Esophagus (tissue), 2 donors: ENCODE measurements around the gene DLGAP1. TPM values are rescaled to one million over a fixed set of nuclear protein-coding genes. Genes with fewer than 3 reads are reported as not detected.

Experiments
- H3K27ac ChIP-seq, 2 donors: one replicate each; pipeline ENCODE4 v1.5.1; 2013; ENCODE audit warnings: low read depth in 2 of 2, mild to moderate bottlenecking in 2 of 2, inconsistent platforms in 1 of 2, low read length in 1 of 2, moderate library complexity in 1 of 2
- H3K27me3 ChIP-seq, 2 donors: one replicate each; pipeline ENCODE4 v1.6.1; 2013; ENCODE audit warnings: low read length in 2 of 2, control low read depth in 1 of 2, mild to moderate bottlenecking in 1 of 2; ENCODE audit not compliant: insufficient read depth in 2 of 2, control insufficient read depth in 1 of 2
- H3K36me3 ChIP-seq, 2 donors: one replicate each; pipeline ENCODE4 v1.6.1; 2013; ENCODE audit warnings: low read length in 1 of 2; ENCODE audit not compliant: control insufficient read depth in 2 of 2, insufficient read depth in 2 of 2
- H3K4me1 ChIP-seq, 2 donors: one replicate each; pipeline ENCODE4 v1.6.1; 2013; ENCODE audit warnings: low read length in 1 of 2; ENCODE audit not compliant: control insufficient read depth in 2 of 2, insufficient read depth in 2 of 2
- H3K4me3 ChIP-seq, 2 donors: one replicate each; pipeline ENCODE4 v1.5.1; 2013; ENCODE audit warnings: low read length in 2 of 2, mild to moderate bottlenecking in 2 of 2, low read depth in 1 of 2, moderate library complexity in 1 of 2
- H3K9me3 ChIP-seq, 2 donors: one replicate each; pipeline ENCODE4 v1.6.1; 2013; ENCODE audit warnings: mild to moderate bottlenecking in 2 of 2, low read depth in 1 of 2, low read length in 1 of 2, moderate library complexity in 1 of 2; ENCODE audit not compliant: control insufficient read depth in 2 of 2, insufficient read depth in 1 of 2
- WGBS, 2 donors: extraction: QIAGEN DNeasy Blood & Tissue Kit; methylation state at CpG; one replicate each; pipeline ENCODE4 v1.1.7; 2013; 5-methylcytosine and 5-hydroxymethylcytosine counted together
- polyA plus RNA-seq, 2 donors: library from polyadenylated mRNA; stranded (reverse); fragments of 200-250 nt; gene quantifications; one replicate each; pipeline ENCODE4 v1.2.3, GENCODE V29; 2013
- donor health status: healthy with polysubstance abuse.
- donor health status: Bipolar disorder and iron deficiency.

The DLGAP1 gene
- polyA plus RNA-seq, 2 donors: 0.47 to 0.59 TPM

DNA sequence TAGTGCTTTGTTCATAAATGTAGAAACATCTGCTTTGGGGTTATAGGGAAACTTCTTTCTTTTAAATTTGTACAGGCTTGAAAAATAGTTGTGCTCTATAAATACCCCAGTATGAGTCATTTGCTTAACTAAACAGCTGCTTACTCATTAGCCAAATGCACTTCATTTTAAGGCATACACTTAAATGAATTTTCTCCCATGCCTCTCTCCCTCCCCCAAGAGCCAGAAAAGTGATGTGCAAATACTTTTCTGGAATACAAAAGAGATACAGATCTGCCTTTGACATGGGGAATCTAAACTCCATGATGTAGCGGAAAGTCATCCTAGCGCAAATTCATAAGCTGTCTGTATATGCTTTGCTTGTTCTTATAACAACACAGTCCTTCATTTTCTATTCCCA, 469.4 kb downstream of the DLGAP1 start:
- Histone ChIP-seq H3K4me1 (no peaks in the 10 kb centered on the region), H3K9me3 (no peaks in the 10 kb centered on the region), H3K27ac (no peak overlapping the region), H3K36me3 (no peaks in the 10 kb centered on the region), H3K4me3 (no peak overlapping the region), H3K27me3 (no peaks in the 10 kb centered on the region)
- WGBS, 2 donors: 89 to 99% methylated on average over 2 of the region's 2 CpGs

DNA sequence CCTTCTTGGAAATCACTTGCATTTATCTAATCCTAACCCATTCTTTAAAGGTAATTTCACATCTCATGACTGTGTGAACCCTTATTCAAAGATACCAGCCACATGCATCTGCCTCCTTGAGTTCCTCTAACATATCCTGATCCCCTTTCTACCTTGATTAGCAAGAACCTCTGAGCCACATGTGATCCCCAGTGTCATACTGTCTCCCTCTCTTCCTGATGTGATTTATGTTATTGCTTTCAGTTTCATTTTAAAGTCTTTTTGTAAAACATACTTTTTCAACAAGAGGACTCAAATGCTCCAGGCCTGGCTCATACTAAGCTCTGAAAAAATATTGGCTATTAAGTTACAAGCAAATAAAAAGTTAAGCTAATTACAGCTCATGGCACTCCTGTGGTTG, 470.1 kb downstream of the DLGAP1 start:
- Histone ChIP-seq H3K27me3 (no peaks in the 10 kb centered on the region), H3K36me3 (no peaks in the 10 kb centered on the region), H3K27ac (no peak overlapping the region), H3K4me1 (no peaks in the 10 kb centered on the region), H3K9me3 (no peaks in the 10 kb centered on the region), H3K4me3 (no peak overlapping the region)

DNA sequence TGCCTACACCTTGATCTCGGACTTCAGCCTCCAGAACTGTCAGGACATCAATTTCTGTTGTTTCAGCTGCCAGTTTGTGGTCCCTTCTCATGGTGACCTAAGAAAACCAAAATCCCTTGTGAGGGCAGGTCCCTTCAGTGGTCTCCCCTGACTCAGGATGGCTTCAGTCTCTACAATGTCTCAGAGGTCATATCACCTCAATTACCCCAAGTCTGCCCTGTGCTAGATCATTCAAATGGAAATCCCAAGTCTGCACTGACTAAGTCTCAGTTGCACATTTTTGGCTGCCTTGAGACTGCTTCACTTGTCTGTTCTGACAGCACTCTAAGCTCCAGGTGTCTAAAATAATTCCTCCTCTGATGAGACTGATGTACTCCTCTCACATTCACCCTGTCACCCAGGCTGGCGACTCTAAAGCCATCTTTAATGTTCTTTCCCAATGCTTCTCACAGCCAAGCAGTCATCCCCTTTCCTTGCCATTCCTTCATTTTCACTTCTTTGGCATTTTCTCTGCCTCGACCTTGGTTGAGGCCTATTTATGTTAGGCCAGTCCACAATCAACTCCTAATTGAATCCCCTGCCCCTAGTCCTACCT, 470.8 kb downstream of the DLGAP1 start:
- no peak overlapping the region for H3K27ac ChIP-seq
- H3K27me3 ChIP-seq: no peaks in the 10 kb centered on the region
- 69 to 76% methylated on average over 3 of the region's 3 CpGs for WGBS, 2 donors
- H3K4me1 ChIP-seq: no peaks in the 10 kb centered on the region
- no peaks in the 10 kb centered on the region for H3K9me3 ChIP-seq
- H3K4me3 ChIP-seq: no peak overlapping the region
- H3K36me3 ChIP-seq: no peaks in the 10 kb centered on the region

DNA sequence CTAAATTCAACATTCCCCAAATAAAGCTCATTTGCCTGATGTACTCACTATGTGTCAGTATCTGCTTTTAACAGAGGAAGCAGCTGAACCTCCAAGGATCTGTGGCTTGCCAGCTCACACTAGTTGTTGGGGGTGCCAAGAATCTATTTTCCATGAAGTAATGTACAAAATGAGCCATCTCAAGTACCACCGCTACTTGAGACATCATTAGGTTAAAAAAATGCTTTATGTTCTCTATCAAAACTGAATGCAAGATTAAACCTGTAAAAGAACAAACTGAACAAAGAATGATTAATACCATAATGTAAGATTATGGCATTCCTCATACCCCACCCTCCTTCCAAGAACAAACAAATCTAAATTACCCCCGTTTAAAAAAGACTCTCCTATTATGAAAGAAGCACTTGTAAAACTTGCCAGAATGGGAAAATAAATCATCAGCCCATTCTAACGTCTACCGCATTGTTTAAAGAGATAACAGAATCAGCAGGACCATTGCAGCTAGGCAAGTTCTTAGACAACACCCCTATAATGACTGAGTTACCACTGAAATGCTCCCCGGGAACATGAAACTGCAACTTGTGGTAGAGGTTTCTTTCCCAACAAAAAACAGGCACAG, 471.6 kb downstream of the DLGAP1 start:
- Histone ChIP-seq H3K4me1 (no peaks in the 10 kb centered on the region), H3K27ac (no peak overlapping the region), H3K36me3 (no peaks in the 10 kb centered on the region), H3K9me3 (no peaks in the 10 kb centered on the region), H3K4me3 (no peak overlapping the region), H3K27me3 (no peaks in the 10 kb centered on the region)
- WGBS, 2 donors: 23 to 25% methylated on average over 5 of the region's 5 CpGs

DNA sequence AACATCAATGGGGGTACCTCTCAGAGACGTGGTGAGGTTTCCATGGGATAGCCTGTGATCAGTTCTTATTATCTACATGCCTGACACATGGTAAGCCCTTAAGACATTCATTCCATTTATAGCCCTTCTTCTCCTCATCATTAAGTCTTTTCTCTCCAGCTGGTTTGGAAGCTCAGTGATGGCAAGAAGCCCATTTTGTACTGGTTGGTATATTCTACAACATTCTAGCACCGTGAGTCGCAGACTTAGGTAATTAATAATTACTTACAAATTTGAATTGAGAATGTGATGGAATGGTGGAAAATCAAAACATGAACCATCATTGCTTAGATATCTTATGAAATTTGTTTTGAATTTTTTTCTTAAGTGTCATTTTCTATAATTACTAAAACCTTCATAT, 472.6 kb downstream of the DLGAP1 start:
- WGBS, 2 donors: 76 to 80% methylated on average over 3 of the region's 3 CpGs
- H3K4me1 ChIP-seq: no peaks in the 10 kb centered on the region

DNA sequence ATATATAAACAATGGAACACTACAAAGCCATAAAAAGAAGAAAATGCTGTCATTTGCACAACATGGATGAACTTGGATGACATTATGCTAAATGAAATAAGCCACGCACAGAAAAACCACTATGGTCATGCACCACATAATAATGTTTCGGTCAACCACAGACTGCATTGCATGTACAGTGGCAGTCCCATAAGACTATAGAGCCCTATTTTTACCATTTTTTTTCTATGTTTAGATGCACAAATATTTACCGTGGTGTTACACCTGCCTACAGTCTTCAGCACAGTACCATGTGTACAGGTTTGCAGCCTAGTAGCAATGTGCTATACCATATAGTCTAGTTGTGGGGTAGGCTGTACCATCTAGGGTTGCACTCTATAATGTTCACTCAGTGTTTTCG, 476.1 kb downstream of the DLGAP1 start:
- Histone ChIP-seq H3K9me3 (peaks cover 8 to 9% of the 10 kb centered on the region in 2 donors), H3K36me3 (no peaks in the 10 kb centered on the region), H3K27ac (no peak overlapping the region), H3K4me3 (no peak overlapping the region), H3K27me3 (no peaks in the 10 kb centered on the region), H3K4me1 (no peaks in the 10 kb centered on the region)
- WGBS, 2 donors: 97 to 98% methylated on average over 4 of the region's 4 CpGs

More for the DNA sequence above, 472.6 kb downstream of the DLGAP1 start:
- no peak overlapping the region for H3K27ac ChIP-seq
- no peaks in the 10 kb centered on the region for H3K36me3 ChIP-seq
- no peak overlapping the region for H3K4me3 ChIP-seq
- no peaks in the 10 kb centered on the region for H3K27me3 ChIP-seq
- H3K9me3 ChIP-seq: peaks cover 8 to 9% of the 10 kb centered on the region in 2 donors

DNA sequence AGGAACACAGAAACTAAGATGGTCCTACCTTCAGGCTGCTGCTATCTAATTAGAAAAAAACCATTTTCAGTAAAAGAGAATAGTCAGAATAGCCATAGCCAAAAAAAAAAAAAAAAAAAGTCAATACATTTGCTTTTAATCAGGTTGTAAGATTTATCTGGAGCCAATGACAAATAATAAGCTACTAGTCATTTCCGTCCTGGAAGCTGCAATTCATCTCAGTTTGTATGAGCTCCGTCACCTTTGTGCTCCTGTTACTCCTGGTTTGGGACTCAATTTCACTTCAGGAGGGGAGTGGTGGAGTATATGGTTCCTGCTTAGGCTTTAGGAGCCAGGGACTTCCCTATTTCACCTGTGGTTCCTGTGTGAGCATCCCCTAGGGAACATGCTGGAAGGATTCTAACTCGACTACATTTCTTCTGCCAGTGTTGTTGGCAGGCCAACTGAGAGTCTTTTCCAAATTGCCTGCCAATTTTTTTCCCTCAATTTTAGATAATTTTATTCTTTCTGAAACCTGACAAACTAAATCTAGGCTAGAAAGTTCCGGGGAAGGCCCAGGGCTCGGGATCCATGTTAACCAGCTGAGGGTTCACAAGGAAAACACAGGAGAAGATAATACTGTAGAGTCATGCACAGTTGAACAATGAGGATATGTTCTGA, 481.8 kb downstream of the DLGAP1 start:
- no peak overlapping the region for H3K4me3 ChIP-seq
- WGBS, 2 donors: 54 to 62% methylated on average over 5 of the region's 5 CpGs
- no peaks in the 10 kb centered on the region for H3K4me1 ChIP-seq
- no peaks in the 10 kb centered on the region for H3K27me3 ChIP-seq
- H3K27ac ChIP-seq: no peak overlapping the region
- H3K36me3 ChIP-seq: no peaks in the 10 kb centered on the region
- H3K9me3 ChIP-seq: peaks cover 7% of the 10 kb centered on the region in 2 donors

DNA sequence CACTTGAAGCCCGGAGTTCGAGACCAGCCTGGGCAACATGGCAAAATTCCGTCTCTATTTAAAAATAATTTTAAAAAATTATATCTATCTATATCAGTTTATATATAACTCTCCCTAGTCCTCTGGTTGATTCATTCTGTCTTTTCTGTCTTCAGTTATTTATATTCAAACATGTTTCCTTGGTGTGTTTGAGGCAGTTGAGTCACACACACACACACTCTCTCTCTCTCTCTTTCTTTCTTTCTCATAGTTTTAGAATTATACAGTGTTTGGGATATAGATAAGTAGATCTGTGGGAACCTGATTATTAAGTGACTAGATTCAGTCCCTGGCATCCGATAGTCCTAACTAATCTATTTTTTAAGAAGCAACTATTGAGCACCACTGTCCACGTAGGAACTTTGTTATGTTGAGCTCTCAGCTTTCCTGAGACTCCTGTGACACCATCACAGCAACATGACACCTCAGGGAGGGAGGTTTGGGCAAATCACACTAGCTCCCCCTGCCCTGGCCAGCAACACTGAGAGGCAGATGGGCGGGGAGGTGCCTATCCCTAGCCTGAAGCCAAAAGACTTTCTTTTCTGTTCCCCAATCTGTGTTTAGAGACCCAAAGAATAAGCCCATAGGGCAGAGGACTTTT, 482.7 kb downstream of the DLGAP1 start:
- H3K36me3 ChIP-seq: no peaks in the 10 kb centered on the region
- no peak overlapping the region for H3K27ac ChIP-seq
- no peaks in the 10 kb centered on the region for H3K9me3 ChIP-seq
- no peaks in the 10 kb centered on the region for H3K4me1 ChIP-seq
- 84 to 87% methylated on average over 6 of the region's 6 CpGs for WGBS, 2 donors
- H3K27me3 ChIP-seq: no peaks in the 10 kb centered on the region
- no peak overlapping the region for H3K4me3 ChIP-seq

DNA sequence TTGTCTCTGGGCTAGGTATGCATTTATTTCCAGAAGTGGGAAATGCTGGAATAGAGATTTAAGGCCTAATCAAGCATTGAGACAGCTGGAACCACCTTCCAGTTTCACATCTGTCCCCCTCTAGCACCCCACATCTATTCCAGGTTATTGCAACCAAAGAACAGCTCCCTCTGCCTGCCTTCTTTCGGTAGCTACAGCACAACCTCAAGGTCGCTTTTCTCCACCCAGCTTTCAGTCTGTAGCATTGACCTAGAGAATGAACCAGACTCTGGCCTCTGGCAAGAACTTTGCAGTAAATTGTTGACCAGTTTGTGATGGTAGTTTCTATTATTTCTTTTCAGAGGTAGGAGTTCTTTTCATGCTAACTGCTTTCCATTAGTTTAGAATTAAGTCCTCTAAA, 484.2 kb downstream of the DLGAP1 start:
- Histone ChIP-seq H3K4me3 (no peak overlapping the region), H3K36me3 (no peaks in the 10 kb centered on the region), H3K27ac (no peak overlapping the region), H3K27me3 (no peaks in the 10 kb centered on the region), H3K4me1 (no peaks in the 10 kb centered on the region), H3K9me3 (no peaks in the 10 kb centered on the region)
- 64 to 72% methylated on average over 2 of the region's 2 CpGs for WGBS, 2 donors
